Neural progenitor cell (in vitro differentiated cells): ENCODE results near the gene SCAF8.
"Not testable (repeated sequence)": the region's sequence is repeated elsewhere in the genome, so short reads cannot be mapped to it uniquely, and the experiment has no call there.

Experiments used
- EZH2 ChIP-seq: fragments of 200-600 bp; sonication (generic); IDR thresholded peaks from 2 replicates; pipeline ENCODE4 v1.6.1; 2017; ENCODE audit warnings: antibody characterized with exemption, mild to moderate bottlenecking, moderate library complexity
- TF ChIP-seq, protein P1 (sequence below): fragments of 200-600 bp; sonication (generic); IDR thresholded peaks from 2 replicates; pipeline ENCODE4 v1.5.1; 2017; ENCODE audit warnings: antibody characterized with exemption, mild to moderate bottlenecking

DNA sequence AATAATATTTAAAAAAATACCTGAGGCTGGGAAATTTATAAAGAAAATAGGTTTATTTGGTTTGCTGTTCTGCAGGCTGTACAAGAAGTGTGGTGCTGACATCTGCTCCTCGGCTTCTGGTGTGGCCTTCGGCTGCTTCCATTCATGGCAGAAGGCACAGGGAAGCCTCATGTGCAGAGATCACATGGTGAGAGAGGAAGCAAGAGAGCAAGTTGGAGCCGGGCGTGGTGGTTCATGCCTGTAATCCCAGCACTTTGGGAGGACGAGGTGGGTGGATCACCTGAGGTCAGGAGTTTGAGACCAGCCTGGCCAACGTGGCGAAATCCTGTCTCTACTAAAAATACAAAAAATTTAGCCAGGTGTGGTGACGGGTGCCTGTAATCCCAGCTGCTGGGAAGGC lies 16.9 kb upstream of the SCAF8 start:
- TF ChIP-seq EZH2, result not testable (repeated sequence)
- TF ChIP-seq, protein P1, sequence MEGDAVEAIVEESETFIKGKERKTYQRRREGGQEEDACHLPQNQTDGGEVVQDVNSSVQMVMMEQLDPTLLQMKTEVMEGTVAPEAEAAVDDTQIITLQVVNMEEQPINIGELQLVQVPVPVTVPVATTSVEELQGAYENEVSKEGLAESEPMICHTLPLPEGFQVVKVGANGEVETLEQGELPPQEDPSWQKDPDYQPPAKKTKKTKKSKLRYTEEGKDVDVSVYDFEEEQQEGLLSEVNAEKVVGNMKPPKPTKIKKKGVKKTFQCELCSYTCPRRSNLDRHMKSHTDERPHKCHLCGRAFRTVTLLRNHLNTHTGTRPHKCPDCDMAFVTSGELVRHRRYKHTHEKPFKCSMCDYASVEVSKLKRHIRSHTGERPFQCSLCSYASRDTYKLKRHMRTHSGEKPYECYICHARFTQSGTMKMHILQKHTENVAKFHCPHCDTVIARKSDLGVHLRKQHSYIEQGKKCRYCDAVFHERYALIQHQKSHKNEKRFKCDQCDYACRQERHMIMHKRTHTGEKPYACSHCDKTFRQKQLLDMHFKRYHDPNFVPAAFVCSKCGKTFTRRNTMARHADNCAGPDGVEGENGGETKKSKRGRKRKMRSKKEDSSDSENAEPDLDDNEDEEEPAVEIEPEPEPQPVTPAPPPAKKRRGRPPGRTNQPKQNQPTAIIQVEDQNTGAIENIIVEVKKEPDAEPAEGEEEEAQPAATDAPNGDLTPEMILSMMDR, result not testable (repeated sequence)
